ENCODE measurements around the gene DDTL. TPM values are rescaled to one million over a fixed set of nuclear protein-coding genes. Genes with fewer than 3 reads are reported as not detected.

Gene DDTL
- total RNA-seq, 1 donor from 2014 or later: not detected

GRCh38 chr22:24005201-24005600 is 38.5 kb downstream of the DDTL start, which contains the start of gene GSTT4:
Gene GSTT4, minus strand, starts transcription at chr22:24005453. Its CDS starts 97 bp downstream, at chr22:24005356.
- peaks cover 5% of the 10 kb centered on the region for H3F3A ChIP-seq (ENCODE audit: low read depth)
- no peak within 1 kb of the TSS for H3K4me2 ChIP-seq
- H3K79me2 ChIP-seq (ENCODE audit: low read depth): no peaks in the 10 kb centered on the region
- H3K4me3 ChIP-seq: no peak within 1 kb of the TSS
- peaks cover 6% of the 10 kb centered on the region for H3K4me1 ChIP-seq
- no peaks in the 10 kb centered on the region for H4K20me1 ChIP-seq (ENCODE audit: low read depth)
- peak within 1 kb of the TSS; percentile 44 for H2AFZ ChIP-seq (replicated peaks)
- H3K27me3 ChIP-seq: no peaks in the 10 kb centered on the region
- H3K4me1 Mint-ChIP-seq: peaks cover 8% of the 10 kb centered on the region
- no peak within 1 kb of the TSS for H3K9ac ChIP-seq
- no peaks in the 10 kb centered on the region for H3K36me3 ChIP-seq
- no peaks in the 10 kb centered on the region for H3K9me3 ChIP-seq (ENCODE audit: low read depth)
- H3K9me3 Mint-ChIP-seq: no peaks in the 10 kb centered on the region
- TF ChIP-seq EZH2 (IDR thresholded peaks at IDR 0.05) (no peak), EZH2phosphoT487 (IDR thresholded peaks at IDR 0.05) (no peak), CTCF (IDR thresholded peaks at IDR 0.05) (no peak)
- peaks cover 2% of the 10 kb centered on the region for H3K27me3 Mint-ChIP-seq (ENCODE audit: insufficient read depth, low read depth)
- H3K27ac Mint-ChIP-seq: peak within 1 kb of the TSS; percentile 34
- H3K36me3 Mint-ChIP-seq: no peaks in the 10 kb centered on the region
- DNase-seq (ENCODE audit: low spot score): no peak
- H3K27ac ChIP-seq: no peak within 1 kb of the TSS
- no peak within 1 kb of the TSS for H3K4me3 Mint-ChIP-seq

- H3K27me3 Mint-ChIP-seq (ENCODE audit: insufficient read depth, low read depth): peaks cover 1% of the 10 kb centered on the region
- Histone ChIP-seq H3K36me3 (no peaks in the 10 kb centered on the region), H3K9ac (no peak overlapping the region), H2AFZ (replicated peaks) (no peak overlapping the region), H3K9me3 (ENCODE audit: low read depth) (no peaks in the 10 kb centered on the region), H3K79me2 (ENCODE audit: low read depth) (no peaks in the 10 kb centered on the region), H3K27me3 (no peaks in the 10 kb centered on the region), H4K20me1 (ENCODE audit: low read depth) (no peaks in the 10 kb centered on the region), H3K4me2 (no peak overlapping the region), H3F3A (ENCODE audit: low read depth) (peaks cover 12% of the 10 kb centered on the region), H3K27ac (no peak overlapping the region), H3K4me1 (peaks cover 9% of the 10 kb centered on the region), H3K4me3 (no peak overlapping the region)
- peak overlapping the region; percentile 42 for H3K27ac Mint-ChIP-seq
- no peak overlapping the region for H3K4me3 Mint-ChIP-seq
- H3K4me1 Mint-ChIP-seq: peaks cover 9% of the 10 kb centered on the region
- no peak for DNase-seq (ENCODE audit: low spot score)
- TF ChIP-seq EZH2 (IDR thresholded peaks at IDR 0.05) (no peak), CTCF (IDR thresholded peaks at IDR 0.05) (no peak), EZH2phosphoT487 (IDR thresholded peaks at IDR 0.05) (no peak)
- H3K9me3 Mint-ChIP-seq: no peaks in the 10 kb centered on the region
- H3K36me3 Mint-ChIP-seq: no peaks in the 10 kb centered on the region
Measured at GRCh38 chr22:24006207-24006913, 39.7 kb downstream of the DDTL start.

GRCh38 chr22:24006914-24007214 is 40.2 kb downstream of the DDTL start:
- Mint-ChIP-seq H3K27me3 (ENCODE audit: insufficient read depth, low read depth) (no peaks in the 10 kb centered on the region), H3K27ac (peak overlapping the region; percentile 42), H3K9me3 (no peaks in the 10 kb centered on the region), H3K4me1 (peaks cover 7% of the 10 kb centered on the region), H3K4me3 (no peak overlapping the region), H3K36me3 (no peaks in the 10 kb centered on the region)
- H3K9ac ChIP-seq: no peak overlapping the region
- H3K79me2 ChIP-seq (ENCODE audit: low read depth): peaks cover 5% of the 10 kb centered on the region
- peaks cover 5% of the 10 kb centered on the region for H3K4me1 ChIP-seq
- H3K9me3 ChIP-seq (ENCODE audit: low read depth): no peaks in the 10 kb centered on the region
- no peak overlapping the region for H3K4me2 ChIP-seq
- no peak for DNase-seq (ENCODE audit: low spot score)
- H3K27ac ChIP-seq: no peak overlapping the region
- H3K36me3 ChIP-seq: no peaks in the 10 kb centered on the region
- no peaks in the 10 kb centered on the region for H4K20me1 ChIP-seq (ENCODE audit: low read depth)
- H3K27me3 ChIP-seq: no peaks in the 10 kb centered on the region
- H2AFZ ChIP-seq (replicated peaks): no peak overlapping the region
- peaks cover 16% of the 10 kb centered on the region for H3F3A ChIP-seq (ENCODE audit: low read depth)
- TF ChIP-seq CTCF (IDR thresholded peaks at IDR 0.05) (no peak), EZH2 (IDR thresholded peaks at IDR 0.05) (no peak), EZH2phosphoT487 (IDR thresholded peaks at IDR 0.05) (no peak)
- no peak overlapping the region for H3K4me3 ChIP-seq

Measured in neural progenitor cell (in vitro differentiated cells).